ENCODE results near the gene TRAPPC3. TPM values are rescaled to one million over a fixed set of nuclear protein-coding genes. Genes with fewer than 3 reads are reported as not detected.

Gene TRAPPC3
- total and polyA plus RNA-seq, 2 donors (not counting 1 experiment from before 2014, with no cell fraction given) = 40.5 to 42.1 TPM

- DNase-seq = no peak
- H3K27me3 ChIP-seq (replicated peaks in 1 of 4; ENCODE audit: control extremely low read depth in 1 of 4, control insufficient read depth in 3 of 4, insufficient read depth in 4 of 4, low read length in 3 of 4) = no peaks in the 10 kb centered on the region
- WGBS (ENCODE audit: insufficient coverage) = 100% methylated on average over 2 of the region's 2 CpGs
- no peak for ATAC-seq (ENCODE audit: low read depth)
- peaks cover 4 to 17% of the 10 kb centered on the region in 2 experiments for H3K36me3 ChIP-seq (replicated peaks in 1 of 2; ENCODE audit: control extremely low read depth in 1 of 2, control insufficient read depth in 1 of 2, extremely low read depth in 1 of 2, insufficient read depth in 2 of 2, low read length in 1 of 2)
- ChIA-PET POLR2A (no interaction called here), CTCF (interaction anchor here (1.5 to 3.8 kb wide), 3 partner anchors 9 to 44 kb away, joined by 5 to 16 read pairs (median 14); no protein-coding TSS in a partner anchor)
- H3K4me3 Mint-ChIP-seq = no peak overlapping the region
- H3K9me3 Mint-ChIP-seq (ENCODE audit: insufficient read depth) = no peaks in the 10 kb centered on the region
- peaks cover 42% of the 10 kb centered on the region for H3K4me1 Mint-ChIP-seq
- TF ChIP-seq CTCF (IDR thresholded peaks at IDR 0.05) = no peak
- no peak for TF ChIP-seq EZH2 (IDR thresholded peaks at IDR 0.05; ENCODE audit: borderline replicate concordance, insufficient read depth, low read depth, low read length, poor library complexity, severe bottlenecking)
- H3K27ac ChIP-seq (ENCODE audit: low read length in 2 of 2) = no peak overlapping the region
- H2AFZ ChIP-seq (ENCODE audit: insufficient read depth, low read depth, low read length, poor library complexity, severe bottlenecking) = no peak overlapping the region
- no peak overlapping the region for H3K27ac Mint-ChIP-seq
- H3K4me3 ChIP-seq (ENCODE audit: control extremely low read depth in 1 of 5, extremely low read depth in 1 of 5, insufficient read depth in 1 of 5, low read depth in 2 of 5, low read length in 4 of 5) = no peak overlapping the region
- peaks cover 6 to 16% of the 10 kb centered on the region in 2 donors for H3K4me1 ChIP-seq (ENCODE audit: control insufficient read depth in 2 of 2, insufficient read depth in 2 of 2, low read length in 2 of 2)
- H3K79me2 ChIP-seq (ENCODE audit: control insufficient read depth, insufficient read depth, low read length) = peaks cover 82% of the 10 kb centered on the region
- no peaks in the 10 kb centered on the region for H3K9me3 ChIP-seq (ENCODE audit: control extremely low read depth in 1 of 3, control insufficient read depth in 2 of 3, insufficient read depth in 1 of 3, low read length in 2 of 3)
- H4K20me1 ChIP-seq (ENCODE audit: control insufficient read depth, insufficient read depth, low read length, poor library complexity, severe bottlenecking) = peaks cover 16% of the 10 kb centered on the region
- intact Hi-C loops (cut with micrococcal nuclease) = no loop called here
- H3K27me3 Mint-ChIP-seq = no peaks in the 10 kb centered on the region
- H3K4me2 ChIP-seq (replicated peaks; ENCODE audit: low read depth, low read length, poor library complexity, severe bottlenecking) = no peak overlapping the region
- no peak overlapping the region for H3K9ac ChIP-seq (ENCODE audit: low read length)
Measured at GRCh38 chr1:36144413-36144812, 4.9 kb downstream of the TRAPPC3 start.

GRCh38 chr1:36143424-36143823 is 5.9 kb downstream of the TRAPPC3 start:
- Histone ChIP-seq H3K27ac (ENCODE audit: low read length in 2 of 2) (no peak overlapping the region), H3K4me1 (ENCODE audit: control insufficient read depth in 2 of 2, insufficient read depth in 2 of 2, low read length in 2 of 2) (peaks cover 2 to 10% of the 10 kb centered on the region in 2 donors), H3K9ac (ENCODE audit: low read length) (no peak overlapping the region), H2AFZ (ENCODE audit: insufficient read depth, low read depth, low read length, poor library complexity, severe bottlenecking) (no peak overlapping the region), H3K4me2 (replicated peaks; ENCODE audit: low read depth, low read length, poor library complexity, severe bottlenecking) (no peak overlapping the region), H3K79me2 (ENCODE audit: control insufficient read depth, insufficient read depth, low read length) (peaks cover 73% of the 10 kb centered on the region), H3K27me3 (replicated peaks in 1 of 4; ENCODE audit: control extremely low read depth in 1 of 4, control insufficient read depth in 3 of 4, insufficient read depth in 4 of 4, low read length in 3 of 4) (no peaks in the 10 kb centered on the region), H4K20me1 (ENCODE audit: control insufficient read depth, insufficient read depth, low read length, poor library complexity, severe bottlenecking) (peaks cover 16% of the 10 kb centered on the region), H3K4me3 (ENCODE audit: control extremely low read depth in 1 of 5, extremely low read depth in 1 of 5, insufficient read depth in 1 of 5, low read depth in 2 of 5, low read length in 4 of 5) (no peak overlapping the region), H3K36me3 (replicated peaks in 1 of 2; ENCODE audit: control extremely low read depth in 1 of 2, control insufficient read depth in 1 of 2, extremely low read depth in 1 of 2, insufficient read depth in 2 of 2, low read length in 1 of 2) (peaks cover 4 to 24% of the 10 kb centered on the region in 2 experiments), H3K9me3 (ENCODE audit: control extremely low read depth in 1 of 3, control insufficient read depth in 2 of 3, insufficient read depth in 1 of 3, low read length in 2 of 3) (no peaks in the 10 kb centered on the region)
- WGBS (ENCODE audit: insufficient coverage) = 54% methylated on average over 2 of the region's 4 CpGs
- CTCF ChIA-PET = no interaction called here
- no peak for DNase-seq
- H3K4me1 Mint-ChIP-seq = peaks cover 34% of the 10 kb centered on the region
- H3K27ac Mint-ChIP-seq = no peak overlapping the region
- no peak overlapping the region for H3K4me3 Mint-ChIP-seq
- POLR2A ChIA-PET = no interaction called here
- H3K9me3 Mint-ChIP-seq (ENCODE audit: insufficient read depth) = no peaks in the 10 kb centered on the region
- no peak for ATAC-seq (ENCODE audit: low read depth)
- no peaks in the 10 kb centered on the region for H3K27me3 Mint-ChIP-seq
- intact Hi-C loops (cut with micrococcal nuclease) = no loop called here
- TF ChIP-seq EZH2 (IDR thresholded peaks at IDR 0.05; ENCODE audit: borderline replicate concordance, insufficient read depth, low read depth, low read length, poor library complexity, severe bottlenecking) = no peak
- TF ChIP-seq CTCF (IDR thresholded peaks at IDR 0.05) = no peak
